ENCODE results near the gene MYOM1.

- no peak for TF ChIP-seq CTCF (IDR thresholded peaks at IDR 0.05)
- no peak for TF ChIP-seq POLR2A (IDR thresholded peaks at IDR 0.05)
These were observed 26.4 kb downstream of the MYOM1 start for GRCh38 chr18:3193331-3193730.

Data from uterus (tissue), 2 donors.